Measurements from ENCODE around the gene MAPK4.
"Not testable (repeated sequence)": the region's sequence is repeated elsewhere in the genome, so short reads cannot be mapped to it uniquely, and the experiment has no call there.

Gene MAPK4

DNA sequence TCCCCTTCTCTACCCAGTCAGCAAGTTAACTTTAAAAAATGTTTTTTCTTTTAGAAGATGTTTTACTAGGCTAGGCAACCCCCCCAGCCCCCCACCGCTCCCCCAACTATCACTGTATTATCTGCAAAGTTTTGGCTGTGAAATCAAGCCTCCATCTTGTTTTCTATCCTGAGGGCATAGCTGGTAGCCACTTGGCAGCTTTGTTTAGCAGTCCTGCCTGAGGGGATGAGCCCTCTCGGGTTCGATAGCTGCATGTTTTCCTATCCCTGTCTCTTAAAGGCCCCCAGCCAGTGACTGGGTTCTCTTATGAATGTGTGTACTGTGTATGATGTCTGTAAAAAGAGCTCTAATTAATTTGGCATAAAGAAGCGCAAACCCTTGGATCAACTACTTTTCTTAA is 216.5 kb downstream of the MAPK4 start:
- no peaks in the 10 kb centered on the region for H3K4me1 ChIP-seq (ENCODE audit: insufficient read depth, insufficient read length)
- H3K27me3 ChIP-seq (ENCODE audit: insufficient read depth, insufficient read length) = no peaks in the 10 kb centered on the region
- DNase-seq (ENCODE audit: low read depth, low spot score) = no peak
- no peaks in the 10 kb centered on the region for H3K9me3 ChIP-seq (ENCODE audit: insufficient read depth, low read length)
- H3K36me3 ChIP-seq (ENCODE audit: insufficient read depth, insufficient read length, low read length) = no peaks in the 10 kb centered on the region
- no peak overlapping the region for H3K4me3 ChIP-seq (ENCODE audit: insufficient read length, low read depth)
- TF ChIP-seq YY1 (IDR thresholded peaks at IDR 0.05; ENCODE audit: insufficient read depth, insufficient read length) (no peak), SUZ12 (IDR thresholded peaks at IDR 0.05; ENCODE audit: extremely low read depth, insufficient read depth, insufficient read length) (no peak), ZNF274 (IDR thresholded peaks at IDR 0.05; ENCODE audit: low read depth, low read length) (no peak)
- H3K9ac ChIP-seq (ENCODE audit: insufficient read length, low read depth) = no peak overlapping the region

- not testable (repeated sequence) for H3K27me3 ChIP-seq (ENCODE audit: insufficient read depth, insufficient read length); DNase-seq (ENCODE audit: low read depth, low spot score); H3K9me3 ChIP-seq (ENCODE audit: insufficient read depth, low read length); H3K36me3 ChIP-seq (ENCODE audit: insufficient read depth, insufficient read length, low read length); H3K9ac ChIP-seq (ENCODE audit: insufficient read length, low read depth); H3K4me1 ChIP-seq (ENCODE audit: insufficient read depth, insufficient read length); H3K4me3 ChIP-seq (ENCODE audit: insufficient read length, low read depth)
Observed at GRCh38 chr18:50779021-50779420, 219.1 kb downstream of the MAPK4 start.

Measured in NT2/D1 (cell line).